ENCODE data around the gene NPLOC4. TPM values are rescaled to one million over a fixed set of nuclear protein-coding genes. Genes with fewer than 3 reads are reported as not detected.

The NPLOC4 gene
- total and polyA plus RNA-seq, 2 of the 13 experiments (the other 11 are each of a cell fraction or from before 2014, with no cell fraction given): 57.0 to 97.0 TPM

DNA sequence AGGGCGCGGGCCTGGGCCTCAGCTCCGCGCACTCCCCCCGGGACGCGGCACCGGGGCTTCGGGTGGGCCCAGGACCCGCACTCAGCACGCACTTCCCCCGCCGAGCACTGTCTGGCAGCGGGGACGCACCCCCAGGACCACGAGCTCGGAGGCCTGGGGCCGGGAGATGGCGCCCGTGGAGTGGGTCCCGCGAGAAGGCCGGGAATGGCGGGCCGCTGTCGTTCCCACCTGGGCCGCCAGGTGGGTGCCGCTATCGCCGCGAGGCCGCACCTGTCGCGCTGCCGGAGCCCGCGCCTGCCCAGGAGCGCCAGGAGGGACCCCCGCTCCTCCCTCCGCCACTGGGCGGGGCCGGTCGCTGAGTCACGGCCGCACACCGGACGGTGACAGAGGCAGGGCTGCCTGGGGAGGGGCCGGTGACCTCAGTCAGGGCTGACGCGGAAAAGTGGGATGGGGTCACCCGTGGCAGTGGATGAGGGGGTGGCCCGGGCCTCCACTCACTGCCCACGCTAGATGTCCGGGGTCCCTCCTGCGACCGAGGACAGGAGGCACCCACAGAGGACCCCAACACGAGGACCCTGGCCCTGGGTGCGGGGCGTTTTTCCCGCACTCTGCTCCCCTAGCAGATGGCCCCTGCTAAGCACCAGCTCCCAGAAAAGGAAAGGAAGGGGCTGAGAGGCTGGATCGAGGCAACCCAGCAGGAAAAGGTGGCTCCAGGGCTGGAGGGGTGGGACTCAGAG lies 117.5 kb downstream of the NPLOC4 start (continued):
- TF ChIP-seq, protein P1, sequence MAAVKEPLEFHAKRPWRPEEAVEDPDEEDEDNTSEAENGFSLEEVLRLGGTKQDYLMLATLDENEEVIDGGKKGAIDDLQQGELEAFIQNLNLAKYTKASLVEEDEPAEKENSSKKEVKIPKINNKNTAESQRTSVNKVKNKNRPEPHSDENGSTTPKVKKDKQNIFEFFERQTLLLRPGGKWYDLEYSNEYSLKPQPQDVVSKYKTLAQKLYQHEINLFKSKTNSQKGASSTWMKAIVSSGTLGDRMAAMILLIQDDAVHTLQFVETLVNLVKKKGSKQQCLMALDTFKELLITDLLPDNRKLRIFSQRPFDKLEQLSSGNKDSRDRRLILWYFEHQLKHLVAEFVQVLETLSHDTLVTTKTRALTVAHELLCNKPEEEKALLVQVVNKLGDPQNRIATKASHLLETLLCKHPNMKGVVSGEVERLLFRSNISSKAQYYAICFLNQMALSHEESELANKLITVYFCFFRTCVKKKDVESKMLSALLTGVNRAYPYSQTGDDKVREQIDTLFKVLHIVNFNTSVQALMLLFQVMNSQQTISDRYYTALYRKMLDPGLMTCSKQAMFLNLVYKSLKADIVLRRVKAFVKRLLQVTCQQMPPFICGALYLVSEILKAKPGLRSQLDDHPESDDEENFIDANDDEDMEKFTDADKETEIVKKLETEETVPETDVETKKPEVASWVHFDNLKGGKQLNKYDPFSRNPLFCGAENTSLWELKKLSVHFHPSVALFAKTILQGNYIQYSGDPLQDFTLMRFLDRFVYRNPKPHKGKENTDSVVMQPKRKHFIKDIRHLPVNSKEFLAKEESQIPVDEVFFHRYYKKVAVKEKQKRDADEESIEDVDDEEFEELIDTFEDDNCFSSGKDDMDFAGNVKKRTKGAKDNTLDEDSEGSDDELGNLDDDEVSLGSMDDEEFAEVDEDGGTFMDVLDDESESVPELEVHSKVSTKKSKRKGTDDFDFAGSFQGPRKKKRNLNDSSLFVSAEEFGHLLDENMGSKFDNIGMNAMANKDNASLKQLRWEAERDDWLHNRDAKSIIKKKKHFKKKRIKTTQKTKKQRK (IDR thresholded peaks at IDR 0.05; ENCODE audit: low read length): no peak
- 0 out of 2 replicates have a peak, but pooled peaks have one; percentile 44 for TF ChIP-seq ZSCAN25 (CRISPR knock-in tag; IDR thresholded peaks at IDR 0.05)
- TF ChIP-seq ZNF367 (CRISPR knock-in tag; IDR thresholded peaks at IDR 0.05; ENCODE audit: borderline replicate concordance): no peak
- peak; percentile 89; the same call in 1 of the 2 replicates for TF ChIP-seq ZNF383 (CRISPR knock-in tag; IDR thresholded peaks at IDR 0.05; ENCODE audit: borderline replicate concordance)
- no peak for TF ChIP-seq HMGA1 (CRISPR knock-in tag; conservative IDR thresholded peaks at IDR 0.05)
- TF ChIP-seq PHF20 (CRISPR knock-in tag; IDR thresholded peaks at IDR 0.05): no peak
- TF ChIP-seq ZNF567 (CRISPR knock-in tag; IDR thresholded peaks at IDR 0.05; ENCODE audit: borderline replicate concordance): 0 out of 2 replicates have a peak, but pooled peaks have one; percentile 24
- TF ChIP-seq, protein P2, sequence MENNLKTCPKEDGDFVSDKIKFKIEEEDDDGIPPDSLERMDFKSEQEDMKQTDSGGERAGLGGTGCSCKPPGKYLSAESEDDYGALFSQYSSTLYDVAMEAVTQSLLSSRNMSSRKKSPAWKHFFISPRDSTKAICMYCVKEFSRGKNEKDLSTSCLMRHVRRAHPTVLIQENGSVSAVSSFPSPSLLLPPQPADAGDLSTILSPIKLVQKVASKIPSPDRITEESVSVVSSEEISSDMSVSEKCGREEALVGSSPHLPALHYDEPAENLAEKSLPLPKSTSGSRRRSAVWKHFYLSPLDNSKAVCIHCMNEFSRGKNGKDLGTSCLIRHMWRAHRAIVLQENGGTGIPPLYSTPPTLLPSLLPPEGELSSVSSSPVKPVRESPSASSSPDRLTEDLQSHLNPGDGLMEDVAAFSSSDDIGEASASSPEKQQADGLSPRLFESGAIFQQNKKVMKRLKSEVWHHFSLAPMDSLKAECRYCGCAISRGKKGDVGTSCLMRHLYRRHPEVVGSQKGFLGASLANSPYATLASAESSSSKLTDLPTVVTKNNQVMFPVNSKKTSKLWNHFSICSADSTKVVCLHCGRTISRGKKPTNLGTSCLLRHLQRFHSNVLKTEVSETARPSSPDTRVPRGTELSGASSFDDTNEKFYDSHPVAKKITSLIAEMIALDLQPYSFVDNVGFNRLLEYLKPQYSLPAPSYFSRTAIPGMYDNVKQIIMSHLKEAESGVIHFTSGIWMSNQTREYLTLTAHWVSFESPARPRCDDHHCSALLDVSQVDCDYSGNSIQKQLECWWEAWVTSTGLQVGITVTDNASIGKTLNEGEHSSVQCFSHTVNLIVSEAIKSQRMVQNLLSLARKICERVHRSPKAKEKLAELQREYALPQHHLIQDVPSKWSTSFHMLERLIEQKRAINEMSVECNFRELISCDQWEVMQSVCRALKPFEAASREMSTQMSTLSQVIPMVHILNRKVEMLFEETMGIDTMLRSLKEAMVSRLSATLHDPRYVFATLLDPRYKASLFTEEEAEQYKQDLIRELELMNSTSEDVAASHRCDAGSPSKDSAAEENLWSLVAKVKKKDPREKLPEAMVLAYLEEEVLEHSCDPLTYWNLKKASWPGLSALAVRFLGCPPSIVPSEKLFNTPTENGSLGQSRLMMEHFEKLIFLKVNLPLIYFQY (CRISPR knock-in tag; IDR thresholded peaks at IDR 0.05; ENCODE audit: borderline replicate concordance): 0 out of 2 replicates have a peak, but pooled peaks have one; percentile 17
- TF ChIP-seq MIXL1 (CRISPR knock-in tag; IDR thresholded peaks at IDR 0.05): no peak
- peak; percentile 59 for TF ChIP-seq ZSCAN29 (CRISPR knock-in tag; conservative IDR thresholded peaks at IDR 0.05)
- TF ChIP-seq, protein P3, sequence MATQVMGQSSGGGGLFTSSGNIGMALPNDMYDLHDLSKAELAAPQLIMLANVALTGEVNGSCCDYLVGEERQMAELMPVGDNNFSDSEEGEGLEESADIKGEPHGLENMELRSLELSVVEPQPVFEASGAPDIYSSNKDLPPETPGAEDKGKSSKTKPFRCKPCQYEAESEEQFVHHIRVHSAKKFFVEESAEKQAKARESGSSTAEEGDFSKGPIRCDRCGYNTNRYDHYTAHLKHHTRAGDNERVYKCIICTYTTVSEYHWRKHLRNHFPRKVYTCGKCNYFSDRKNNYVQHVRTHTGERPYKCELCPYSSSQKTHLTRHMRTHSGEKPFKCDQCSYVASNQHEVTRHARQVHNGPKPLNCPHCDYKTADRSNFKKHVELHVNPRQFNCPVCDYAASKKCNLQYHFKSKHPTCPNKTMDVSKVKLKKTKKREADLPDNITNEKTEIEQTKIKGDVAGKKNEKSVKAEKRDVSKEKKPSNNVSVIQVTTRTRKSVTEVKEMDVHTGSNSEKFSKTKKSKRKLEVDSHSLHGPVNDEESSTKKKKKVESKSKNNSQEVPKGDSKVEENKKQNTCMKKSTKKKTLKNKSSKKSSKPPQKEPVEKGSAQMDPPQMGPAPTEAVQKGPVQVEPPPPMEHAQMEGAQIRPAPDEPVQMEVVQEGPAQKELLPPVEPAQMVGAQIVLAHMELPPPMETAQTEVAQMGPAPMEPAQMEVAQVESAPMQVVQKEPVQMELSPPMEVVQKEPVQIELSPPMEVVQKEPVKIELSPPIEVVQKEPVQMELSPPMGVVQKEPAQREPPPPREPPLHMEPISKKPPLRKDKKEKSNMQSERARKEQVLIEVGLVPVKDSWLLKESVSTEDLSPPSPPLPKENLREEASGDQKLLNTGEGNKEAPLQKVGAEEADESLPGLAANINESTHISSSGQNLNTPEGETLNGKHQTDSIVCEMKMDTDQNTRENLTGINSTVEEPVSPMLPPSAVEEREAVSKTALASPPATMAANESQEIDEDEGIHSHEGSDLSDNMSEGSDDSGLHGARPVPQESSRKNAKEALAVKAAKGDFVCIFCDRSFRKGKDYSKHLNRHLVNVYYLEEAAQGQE (IDR thresholded peaks at IDR 0.05; ENCODE audit: borderline replicate concordance in 1 of 2, low read depth in 1 of 2, low read length in 2 of 2): no peak
- TF ChIP-seq, protein P4, sequence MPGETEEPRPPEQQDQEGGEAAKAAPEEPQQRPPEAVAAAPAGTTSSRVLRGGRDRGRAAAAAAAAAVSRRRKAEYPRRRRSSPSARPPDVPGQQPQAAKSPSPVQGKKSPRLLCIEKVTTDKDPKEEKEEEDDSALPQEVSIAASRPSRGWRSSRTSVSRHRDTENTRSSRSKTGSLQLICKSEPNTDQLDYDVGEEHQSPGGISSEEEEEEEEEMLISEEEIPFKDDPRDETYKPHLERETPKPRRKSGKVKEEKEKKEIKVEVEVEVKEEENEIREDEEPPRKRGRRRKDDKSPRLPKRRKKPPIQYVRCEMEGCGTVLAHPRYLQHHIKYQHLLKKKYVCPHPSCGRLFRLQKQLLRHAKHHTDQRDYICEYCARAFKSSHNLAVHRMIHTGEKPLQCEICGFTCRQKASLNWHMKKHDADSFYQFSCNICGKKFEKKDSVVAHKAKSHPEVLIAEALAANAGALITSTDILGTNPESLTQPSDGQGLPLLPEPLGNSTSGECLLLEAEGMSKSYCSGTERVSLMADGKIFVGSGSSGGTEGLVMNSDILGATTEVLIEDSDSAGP (CRISPR knock-in tag; IDR thresholded peaks at IDR 0.05; ENCODE audit: borderline replicate concordance): peak; percentile 24; the same call in 1 of the 2 replicates
- TF ChIP-seq, protein P5, sequence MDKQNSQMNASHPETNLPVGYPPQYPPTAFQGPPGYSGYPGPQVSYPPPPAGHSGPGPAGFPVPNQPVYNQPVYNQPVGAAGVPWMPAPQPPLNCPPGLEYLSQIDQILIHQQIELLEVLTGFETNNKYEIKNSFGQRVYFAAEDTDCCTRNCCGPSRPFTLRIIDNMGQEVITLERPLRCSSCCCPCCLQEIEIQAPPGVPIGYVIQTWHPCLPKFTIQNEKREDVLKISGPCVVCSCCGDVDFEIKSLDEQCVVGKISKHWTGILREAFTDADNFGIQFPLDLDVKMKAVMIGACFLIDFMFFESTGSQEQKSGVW (CRISPR knock-in tag; IDR thresholded peaks at IDR 0.05; ENCODE audit: borderline replicate concordance): no peak
- no peak for TF ChIP-seq BHLHE40 (IDR thresholded peaks at IDR 0.05; ENCODE audit: low read length)

Data from HepG2 (cell line).